ENCODE data around the gene FAM168A. TPM values are rescaled to one million over a fixed set of nuclear protein-coding genes. Genes with fewer than 3 reads are reported as not detected.

The FAM168A gene
- total RNA-seq, 1 donor, result 28.2 TPM

DNA sequence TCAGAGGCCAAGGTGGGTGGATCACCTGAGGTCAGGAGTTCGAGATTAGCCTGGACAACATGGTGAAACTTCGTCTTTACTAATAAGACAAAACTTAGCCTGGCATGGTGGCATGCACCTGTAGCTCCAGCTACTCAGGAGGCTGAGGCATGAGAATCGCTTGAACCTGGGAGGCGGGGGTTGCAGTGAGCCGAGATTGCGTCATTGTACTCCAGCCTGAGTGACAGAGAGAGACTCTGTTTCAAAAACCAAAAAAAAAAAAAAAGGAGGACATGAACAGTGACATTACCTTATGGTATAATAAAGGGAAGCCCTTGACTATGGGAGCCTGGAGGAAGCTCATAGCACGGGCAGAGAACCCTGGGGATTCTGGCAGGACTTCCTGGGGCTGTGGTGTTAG, 32.0 kb upstream of the FAM168A start:
- Histone ChIP-seq H3K9me3 (ENCODE audit: low read depth, low read length) (no peaks in the 10 kb centered on the region), H3K79me2 (ENCODE audit: insufficient read depth, low read length) (no peaks in the 10 kb centered on the region), H3K36me3 (ENCODE audit: insufficient read depth, low read length) (no peaks in the 10 kb centered on the region), H3K4me2 (ENCODE audit: insufficient read depth, low read length) (no peak overlapping the region), H3K27me3 (ENCODE audit: insufficient read depth, low read length) (no peaks in the 10 kb centered on the region), H3K4me3 (ENCODE audit: insufficient read depth, low read length) (no peak overlapping the region), H2AFZ (ENCODE audit: low read length) (no peak overlapping the region), H3K27ac (ENCODE audit: low read depth, low read length) (no peak overlapping the region), H3K4me1 (ENCODE audit: insufficient read depth, low read length) (no peaks in the 10 kb centered on the region), H4K20me1 (ENCODE audit: insufficient read depth, low read length) (no peaks in the 10 kb centered on the region)
- TF ChIP-seq, protein P1, sequence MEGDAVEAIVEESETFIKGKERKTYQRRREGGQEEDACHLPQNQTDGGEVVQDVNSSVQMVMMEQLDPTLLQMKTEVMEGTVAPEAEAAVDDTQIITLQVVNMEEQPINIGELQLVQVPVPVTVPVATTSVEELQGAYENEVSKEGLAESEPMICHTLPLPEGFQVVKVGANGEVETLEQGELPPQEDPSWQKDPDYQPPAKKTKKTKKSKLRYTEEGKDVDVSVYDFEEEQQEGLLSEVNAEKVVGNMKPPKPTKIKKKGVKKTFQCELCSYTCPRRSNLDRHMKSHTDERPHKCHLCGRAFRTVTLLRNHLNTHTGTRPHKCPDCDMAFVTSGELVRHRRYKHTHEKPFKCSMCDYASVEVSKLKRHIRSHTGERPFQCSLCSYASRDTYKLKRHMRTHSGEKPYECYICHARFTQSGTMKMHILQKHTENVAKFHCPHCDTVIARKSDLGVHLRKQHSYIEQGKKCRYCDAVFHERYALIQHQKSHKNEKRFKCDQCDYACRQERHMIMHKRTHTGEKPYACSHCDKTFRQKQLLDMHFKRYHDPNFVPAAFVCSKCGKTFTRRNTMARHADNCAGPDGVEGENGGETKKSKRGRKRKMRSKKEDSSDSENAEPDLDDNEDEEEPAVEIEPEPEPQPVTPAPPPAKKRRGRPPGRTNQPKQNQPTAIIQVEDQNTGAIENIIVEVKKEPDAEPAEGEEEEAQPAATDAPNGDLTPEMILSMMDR (IDR thresholded peaks at IDR 0.05; ENCODE audit: extremely low read depth, low read depth, low read length), result no peak
- no peak for DNase-seq (ENCODE audit: insufficient read length, low spot score, missing footprints)

DNA sequence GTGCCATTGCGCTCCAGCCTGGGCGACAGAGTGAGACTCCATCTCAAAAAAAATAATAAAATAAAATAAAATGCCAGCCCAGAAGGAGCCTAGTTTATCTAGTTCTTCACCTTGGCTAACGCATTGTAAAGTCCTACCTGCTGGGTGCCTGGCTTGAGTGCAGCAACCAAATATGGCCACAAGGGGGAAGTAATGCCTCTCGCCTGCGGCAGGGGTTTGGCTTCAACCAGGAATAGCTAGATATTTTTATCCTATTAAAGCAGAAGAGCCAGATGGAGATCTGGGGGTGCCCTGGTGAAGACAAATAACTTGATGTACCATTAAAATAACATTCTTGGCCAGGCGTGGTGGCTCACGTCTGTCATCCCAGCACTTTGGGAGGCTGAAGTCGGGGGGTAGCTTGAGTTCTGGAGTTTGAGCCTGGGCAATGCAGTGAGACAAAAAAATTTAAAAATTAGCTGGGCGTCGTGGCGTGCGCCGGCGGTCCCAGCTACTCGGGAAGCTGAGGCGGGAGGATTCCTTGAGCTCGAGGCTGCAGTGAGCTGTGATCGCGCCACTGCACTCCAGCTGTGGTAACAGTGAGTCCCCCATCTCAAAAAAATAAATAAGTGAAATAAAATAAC, 27.9 kb upstream of the FAM168A start:
- Histone ChIP-seq H3K27me3 (ENCODE audit: insufficient read depth, low read length) (peaks cover 2% of the 10 kb centered on the region), H3K79me2 (ENCODE audit: insufficient read depth, low read length) (no peaks in the 10 kb centered on the region), H3K4me2 (ENCODE audit: insufficient read depth, low read length) (peak overlapping the region; percentile 82), H3K36me3 (ENCODE audit: insufficient read depth, low read length) (no peaks in the 10 kb centered on the region), H2AFZ (ENCODE audit: low read length) (peak overlapping the region; percentile 88), H3K9me3 (ENCODE audit: low read depth, low read length) (no peaks in the 10 kb centered on the region), H4K20me1 (ENCODE audit: insufficient read depth, low read length) (no peaks in the 10 kb centered on the region), H3K4me1 (ENCODE audit: insufficient read depth, low read length) (no peaks in the 10 kb centered on the region), H3K4me3 (ENCODE audit: insufficient read depth, low read length) (peak overlapping the region; percentile 60), H3K27ac (ENCODE audit: low read depth, low read length) (no peak overlapping the region)
- TF ChIP-seq, protein P1 (IDR thresholded peaks at IDR 0.05; ENCODE audit: extremely low read depth, low read depth, low read length), result peak; percentile 88
- peak; percentile 94 for DNase-seq (ENCODE audit: insufficient read length, low spot score, missing footprints)

DNA sequence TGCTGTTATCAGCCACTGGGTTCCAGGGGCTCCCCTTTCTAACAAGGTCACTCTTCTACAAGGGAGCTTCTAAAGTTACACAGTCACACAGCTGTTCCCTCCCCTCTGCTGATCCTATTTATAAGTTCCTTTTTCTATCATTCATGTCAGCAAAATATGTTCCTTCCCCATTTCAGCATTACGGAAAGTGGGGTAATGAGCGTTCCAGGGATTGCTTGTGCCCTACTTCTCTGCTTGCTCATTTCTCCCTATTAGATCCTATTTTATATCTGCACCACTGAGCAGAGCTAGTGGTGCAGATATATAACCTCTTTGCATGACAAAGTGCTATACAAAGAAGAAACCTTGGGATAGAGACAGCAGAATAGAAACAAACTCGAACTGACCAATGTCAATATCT, 25.8 kb upstream of the FAM168A start:
- TF ChIP-seq, protein P1 (IDR thresholded peaks at IDR 0.05; ENCODE audit: extremely low read depth, low read depth, low read length), result no peak
- no peaks in the 10 kb centered on the region for H3K4me1 ChIP-seq (ENCODE audit: insufficient read depth, low read length)
- H3K9me3 ChIP-seq (ENCODE audit: low read depth, low read length), result no peaks in the 10 kb centered on the region
- peaks cover 2% of the 10 kb centered on the region for H3K27me3 ChIP-seq (ENCODE audit: insufficient read depth, low read length)
- H3K27ac ChIP-seq (ENCODE audit: low read depth, low read length), result no peak overlapping the region
- no peak overlapping the region for H2AFZ ChIP-seq (ENCODE audit: low read length)
- DNase-seq (ENCODE audit: insufficient read length, low spot score, missing footprints), result no peak
- H4K20me1 ChIP-seq (ENCODE audit: insufficient read depth, low read length), result no peaks in the 10 kb centered on the region
- no peaks in the 10 kb centered on the region for H3K79me2 ChIP-seq (ENCODE audit: insufficient read depth, low read length)
- no peak overlapping the region for H3K4me2 ChIP-seq (ENCODE audit: insufficient read depth, low read length)
- no peaks in the 10 kb centered on the region for H3K36me3 ChIP-seq (ENCODE audit: insufficient read depth, low read length)
- H3K4me3 ChIP-seq (ENCODE audit: insufficient read depth, low read length), result no peak overlapping the region

DNA sequence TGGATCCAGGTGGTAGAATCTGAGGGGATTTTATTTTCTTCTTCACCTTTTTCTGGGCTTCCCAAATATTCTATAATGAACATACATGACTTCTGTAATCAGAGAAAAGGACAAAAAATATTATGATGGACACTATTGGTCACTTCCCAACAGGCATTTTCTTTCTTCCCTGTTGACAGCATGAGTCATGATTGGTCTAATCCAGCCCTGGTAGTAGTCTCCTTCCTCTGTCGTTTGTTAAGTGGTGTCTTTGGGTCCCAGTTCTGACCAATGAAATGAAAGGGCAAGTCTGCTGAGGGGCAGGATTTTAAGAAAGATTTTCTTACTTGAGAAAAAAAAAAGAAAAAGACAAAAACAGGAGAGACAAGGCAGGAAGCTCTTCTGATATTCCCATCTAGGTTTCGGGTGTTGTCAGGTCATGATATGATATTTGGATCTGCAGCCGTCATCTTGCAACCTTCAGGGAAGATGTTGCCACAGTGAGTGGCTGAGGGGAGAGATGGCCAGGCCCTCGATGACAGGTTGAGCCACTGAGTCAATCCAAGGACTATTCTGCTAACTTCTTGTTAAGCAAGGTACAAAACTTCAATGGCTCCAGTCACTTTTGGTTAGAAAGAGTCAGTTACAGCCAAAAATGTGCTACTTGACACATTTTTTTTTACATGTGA, 25.1 kb upstream of the FAM168A start:
- Histone ChIP-seq H3K27ac (ENCODE audit: low read depth, low read length) (no peak overlapping the region), H3K79me2 (ENCODE audit: insufficient read depth, low read length) (no peaks in the 10 kb centered on the region), H4K20me1 (ENCODE audit: insufficient read depth, low read length) (no peaks in the 10 kb centered on the region), H2AFZ (ENCODE audit: low read length) (no peak overlapping the region), H3K4me2 (ENCODE audit: insufficient read depth, low read length) (no peak overlapping the region), H3K27me3 (ENCODE audit: insufficient read depth, low read length) (peaks cover 2% of the 10 kb centered on the region), H3K36me3 (ENCODE audit: insufficient read depth, low read length) (no peaks in the 10 kb centered on the region), H3K4me3 (ENCODE audit: insufficient read depth, low read length) (no peak overlapping the region), H3K9me3 (ENCODE audit: low read depth, low read length) (no peaks in the 10 kb centered on the region), H3K4me1 (ENCODE audit: insufficient read depth, low read length) (no peaks in the 10 kb centered on the region)
- TF ChIP-seq, protein P1 (IDR thresholded peaks at IDR 0.05; ENCODE audit: extremely low read depth, low read depth, low read length), result no peak
- DNase-seq (ENCODE audit: insufficient read length, low spot score, missing footprints), result peak; percentile 89

Data from osteoblast (primary cell).